ENCODE measurements around the gene WFDC1.

The WFDC1 gene

GRCh38 chr16:84356176-84356575, 61.5 kb downstream of the WFDC1 start:
- no peak overlapping the region for H4K8ac ChIP-seq (ENCODE audit: low read depth, low read length)
- H3K79me1 ChIP-seq (ENCODE audit: low read length), result no peaks in the 10 kb centered on the region
- H3K23ac ChIP-seq (ENCODE audit: low read length), result no peak overlapping the region
- no peak overlapping the region for H3K9ac ChIP-seq (ENCODE audit: low read length)
- no peak overlapping the region for H4K5ac ChIP-seq (ENCODE audit: low read length)
- H3K27ac ChIP-seq (ENCODE audit: low read depth, low read length), result no peak overlapping the region
- no peak overlapping the region for H2BK5ac ChIP-seq (ENCODE audit: low read length)
- WGBS (ENCODE audit: extremely low coverage, insufficient coverage, low lambda C conversion rate), result no CpG with 5 or more reads among the region's 10 CpGs
- H2AK5ac ChIP-seq (ENCODE audit: low read length), result no peak overlapping the region
- H2BK15ac ChIP-seq (replicated peaks; ENCODE audit: low read depth), result no peak overlapping the region
- no peaks in the 10 kb centered on the region for H3K4me1 ChIP-seq (ENCODE audit: control insufficient read depth, low read depth, low read length)
- no peak overlapping the region for H2BK120ac ChIP-seq (ENCODE audit: low read depth, low read length)
- no peak overlapping the region for H3K56ac ChIP-seq (ENCODE audit: low read length)
- H3K4me3 ChIP-seq (ENCODE audit: low read length), result no peak overlapping the region
- H3K79me2 ChIP-seq (ENCODE audit: control insufficient read depth, insufficient read depth, low read length), result no peaks in the 10 kb centered on the region
- no peak overlapping the region for H3K18ac ChIP-seq (ENCODE audit: low read length)
- no peak for DNase-seq
- H3K4ac ChIP-seq (ENCODE audit: low read depth, low read length), result no peak overlapping the region
- no peaks in the 10 kb centered on the region for H3K27me3 ChIP-seq (ENCODE audit: insufficient read depth, low read length, poor library complexity)
- H3K4me2 ChIP-seq (ENCODE audit: low read length), result no peak overlapping the region
- no peaks in the 10 kb centered on the region for H3K36me3 ChIP-seq (ENCODE audit: control insufficient read depth, insufficient read depth, low read length)

GRCh38 chr16:84356591-84357116, 62.0 kb downstream of the WFDC1 start:
- WGBS (ENCODE audit: extremely low coverage, insufficient coverage, low lambda C conversion rate), result no CpG with 5 or more reads among the region's 11 CpGs
- no peak overlapping the region for H3K4me3 ChIP-seq (ENCODE audit: low read length)

GRCh38 chr16:84357191-84357651, 62.5 kb downstream of the WFDC1 start:
- Histone ChIP-seq H3K27me3 (ENCODE audit: insufficient read depth, low read length, poor library complexity) (no peaks in the 10 kb centered on the region), H3K56ac (ENCODE audit: low read length) (no peak overlapping the region), H2AK5ac (ENCODE audit: low read length) (no peak overlapping the region), H3K27ac (ENCODE audit: low read depth, low read length) (no peak overlapping the region), H2BK15ac (replicated peaks; ENCODE audit: low read depth) (no peak overlapping the region), H3K79me1 (ENCODE audit: low read length) (no peaks in the 10 kb centered on the region), H3K9ac (ENCODE audit: low read length) (no peak overlapping the region), H2BK120ac (ENCODE audit: low read depth, low read length) (no peak overlapping the region), H4K8ac (ENCODE audit: low read depth, low read length) (no peak overlapping the region), H3K18ac (ENCODE audit: low read length) (no peak overlapping the region), H3K23ac (ENCODE audit: low read length) (no peak overlapping the region), H2BK5ac (ENCODE audit: low read length) (no peak overlapping the region), H3K4me3 (ENCODE audit: low read length) (no peak overlapping the region), H3K79me2 (ENCODE audit: control insufficient read depth, insufficient read depth, low read length) (no peaks in the 10 kb centered on the region), H3K4me1 (ENCODE audit: control insufficient read depth, low read depth, low read length) (no peaks in the 10 kb centered on the region), H3K36me3 (ENCODE audit: control insufficient read depth, insufficient read depth, low read length) (no peaks in the 10 kb centered on the region), H3K4ac (ENCODE audit: low read depth, low read length) (no peak overlapping the region), H3K4me2 (ENCODE audit: low read length) (no peak overlapping the region), H4K5ac (ENCODE audit: low read length) (no peak overlapping the region)
- no CpG with 5 or more reads among the region's 9 CpGs for WGBS (ENCODE audit: extremely low coverage, insufficient coverage, low lambda C conversion rate)
- DNase-seq, result no peak

More at GRCh38 chr16:84356591-84357116, 62.0 kb downstream of the WFDC1 start:
- no peak overlapping the region for H3K4ac ChIP-seq (ENCODE audit: low read depth, low read length)
- H3K4me2 ChIP-seq (ENCODE audit: low read length), result no peak overlapping the region
- H3K9ac ChIP-seq (ENCODE audit: low read length), result no peak overlapping the region
- no peaks in the 10 kb centered on the region for H3K79me2 ChIP-seq (ENCODE audit: control insufficient read depth, insufficient read depth, low read length)
- H3K56ac ChIP-seq (ENCODE audit: low read length), result no peak overlapping the region
- no peak overlapping the region for H4K5ac ChIP-seq (ENCODE audit: low read length)
- H2BK5ac ChIP-seq (ENCODE audit: low read length), result no peak overlapping the region
- H4K8ac ChIP-seq (ENCODE audit: low read depth, low read length), result no peak overlapping the region
- no peaks in the 10 kb centered on the region for H3K36me3 ChIP-seq (ENCODE audit: control insufficient read depth, insufficient read depth, low read length)
- H3K27ac ChIP-seq (ENCODE audit: low read depth, low read length), result no peak overlapping the region
- H3K27me3 ChIP-seq (ENCODE audit: insufficient read depth, low read length, poor library complexity), result no peaks in the 10 kb centered on the region
- H3K18ac ChIP-seq (ENCODE audit: low read length), result no peak overlapping the region
- no peak for DNase-seq
- no peak overlapping the region for H2BK15ac ChIP-seq (replicated peaks; ENCODE audit: low read depth)
- no peak overlapping the region for H2BK120ac ChIP-seq (ENCODE audit: low read depth, low read length)
- no peaks in the 10 kb centered on the region for H3K79me1 ChIP-seq (ENCODE audit: low read length)
- no peaks in the 10 kb centered on the region for H3K4me1 ChIP-seq (ENCODE audit: control insufficient read depth, low read depth, low read length)
- H2AK5ac ChIP-seq (ENCODE audit: low read length), result no peak overlapping the region
- no peak overlapping the region for H3K23ac ChIP-seq (ENCODE audit: low read length)

DNA sequence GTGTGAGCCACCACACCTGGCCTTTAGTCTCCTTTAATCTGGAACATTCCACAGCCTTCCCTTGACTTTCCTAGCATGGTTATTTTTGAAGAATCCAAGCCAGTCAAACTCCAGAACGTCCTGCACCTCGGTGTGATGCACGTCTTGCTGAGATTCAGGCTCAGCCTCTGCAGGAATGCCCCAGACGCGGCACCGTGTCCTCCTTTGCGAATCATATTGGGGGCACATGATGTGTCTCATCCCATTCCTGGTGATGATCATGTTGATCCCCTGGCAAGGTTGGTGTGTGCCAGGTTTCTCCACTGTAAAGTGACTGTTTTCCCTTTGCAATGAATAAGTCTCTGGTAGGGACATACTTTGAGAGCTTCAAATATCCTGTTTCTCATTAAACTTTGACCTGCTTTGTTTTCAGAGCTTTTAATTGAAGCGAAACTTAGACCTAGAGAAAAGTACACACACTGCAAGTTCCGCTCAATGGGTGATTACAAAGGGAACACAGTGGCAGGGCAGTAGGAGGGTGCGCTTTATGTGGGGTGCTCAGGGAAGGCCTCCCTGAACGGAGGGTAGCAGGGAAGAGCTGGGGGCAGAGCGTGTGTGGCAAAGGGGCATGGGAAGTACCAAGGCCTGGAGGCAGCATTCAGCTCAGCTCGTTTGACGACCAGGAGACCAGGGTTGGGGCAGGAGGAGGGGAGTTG, 64.1 kb downstream of the WFDC1 start:
- H3K56ac ChIP-seq (ENCODE audit: low read length), result no peak overlapping the region
- no peak overlapping the region for H3K4me3 ChIP-seq (ENCODE audit: low read length)
- H4K8ac ChIP-seq (ENCODE audit: low read depth, low read length), result no peak overlapping the region
- no peaks in the 10 kb centered on the region for H3K36me3 ChIP-seq (ENCODE audit: control insufficient read depth, insufficient read depth, low read length)
- H2BK5ac ChIP-seq (ENCODE audit: low read length), result no peak overlapping the region
- no peak overlapping the region for H2AK5ac ChIP-seq (ENCODE audit: low read length)
- no peak overlapping the region for H4K5ac ChIP-seq (ENCODE audit: low read length)
- no peak overlapping the region for H2BK120ac ChIP-seq (ENCODE audit: low read depth, low read length)
- DNase-seq, result no peak
- no peak overlapping the region for H3K23ac ChIP-seq (ENCODE audit: low read length)
- no peak overlapping the region for H3K27ac ChIP-seq (ENCODE audit: low read depth, low read length)
- no peaks in the 10 kb centered on the region for H3K4me1 ChIP-seq (ENCODE audit: control insufficient read depth, low read depth, low read length)
- H3K18ac ChIP-seq (ENCODE audit: low read length), result no peak overlapping the region
- H3K27me3 ChIP-seq (ENCODE audit: insufficient read depth, low read length, poor library complexity), result no peaks in the 10 kb centered on the region
- no peaks in the 10 kb centered on the region for H3K79me1 ChIP-seq (ENCODE audit: low read length)
- H3K4ac ChIP-seq (ENCODE audit: low read depth, low read length), result no peak overlapping the region
- WGBS (ENCODE audit: extremely low coverage, insufficient coverage, low lambda C conversion rate), result no CpG with 5 or more reads among the region's 14 CpGs
- no peak overlapping the region for H3K4me2 ChIP-seq (ENCODE audit: low read length)
- no peak overlapping the region for H2BK15ac ChIP-seq (replicated peaks; ENCODE audit: low read depth)
- no peak overlapping the region for H3K9ac ChIP-seq (ENCODE audit: low read length)
- no peaks in the 10 kb centered on the region for H3K79me2 ChIP-seq (ENCODE audit: control insufficient read depth, insufficient read depth, low read length)

- H3K27me3 ChIP-seq (ENCODE audit: insufficient read depth, low read length, poor library complexity), result no peaks in the 10 kb centered on the region
- no peak overlapping the region for H3K23ac ChIP-seq (ENCODE audit: low read length)
- no peak overlapping the region for H2BK5ac ChIP-seq (ENCODE audit: low read length)
- no peak overlapping the region for H2AK5ac ChIP-seq (ENCODE audit: low read length)
- H3K4ac ChIP-seq (ENCODE audit: low read depth, low read length), result no peak overlapping the region
- H4K8ac ChIP-seq (ENCODE audit: low read depth, low read length), result no peak overlapping the region
- H3K79me2 ChIP-seq (ENCODE audit: control insufficient read depth, insufficient read depth, low read length), result no peaks in the 10 kb centered on the region
- no peak overlapping the region for H3K27ac ChIP-seq (ENCODE audit: low read depth, low read length)
- H2BK15ac ChIP-seq (replicated peaks; ENCODE audit: low read depth), result no peak overlapping the region
- H3K36me3 ChIP-seq (ENCODE audit: control insufficient read depth, insufficient read depth, low read length), result no peaks in the 10 kb centered on the region
- H3K4me1 ChIP-seq (ENCODE audit: control insufficient read depth, low read depth, low read length), result no peaks in the 10 kb centered on the region
- H3K18ac ChIP-seq (ENCODE audit: low read length), result no peak overlapping the region
- no peak overlapping the region for H2BK120ac ChIP-seq (ENCODE audit: low read depth, low read length)
- no peak overlapping the region for H3K4me3 ChIP-seq (ENCODE audit: low read length)
- DNase-seq, result no peak
- H4K5ac ChIP-seq (ENCODE audit: low read length), result no peak overlapping the region
- no CpG with 5 or more reads among the region's 8 CpGs for WGBS (ENCODE audit: extremely low coverage, insufficient coverage, low lambda C conversion rate)
- no peak overlapping the region for H3K56ac ChIP-seq (ENCODE audit: low read length)
- H3K79me1 ChIP-seq (ENCODE audit: low read length), result no peaks in the 10 kb centered on the region
- no peak overlapping the region for H3K9ac ChIP-seq (ENCODE audit: low read length)
- no peak overlapping the region for H3K4me2 ChIP-seq (ENCODE audit: low read length)
These were observed 64.6 kb downstream of the WFDC1 start for GRCh38 chr16:84359326-84359725.

- WGBS (ENCODE audit: extremely low coverage, insufficient coverage, low lambda C conversion rate), result no CpG with 5 or more reads among the region's 15 CpGs
- Histone ChIP-seq H3K36me3 (ENCODE audit: control insufficient read depth, insufficient read depth, low read length) (no peaks in the 10 kb centered on the region), H2BK5ac (ENCODE audit: low read length) (no peak overlapping the region), H4K5ac (ENCODE audit: low read length) (no peak overlapping the region), H2AK5ac (ENCODE audit: low read length) (no peak overlapping the region), H3K56ac (ENCODE audit: low read length) (no peak overlapping the region), H3K18ac (ENCODE audit: low read length) (no peak overlapping the region), H2BK120ac (ENCODE audit: low read depth, low read length) (no peak overlapping the region), H3K27ac (ENCODE audit: low read depth, low read length) (no peak overlapping the region), H2BK15ac (replicated peaks; ENCODE audit: low read depth) (no peak overlapping the region), H3K79me1 (ENCODE audit: low read length) (no peaks in the 10 kb centered on the region), H3K4me3 (ENCODE audit: low read length) (no peak overlapping the region), H3K27me3 (ENCODE audit: insufficient read depth, low read length, poor library complexity) (no peaks in the 10 kb centered on the region), H3K23ac (ENCODE audit: low read length) (no peak overlapping the region), H3K79me2 (ENCODE audit: control insufficient read depth, insufficient read depth, low read length) (no peaks in the 10 kb centered on the region), H3K4ac (ENCODE audit: low read depth, low read length) (no peak overlapping the region), H3K4me2 (ENCODE audit: low read length) (no peak overlapping the region), H3K9ac (ENCODE audit: low read length) (no peak overlapping the region), H4K8ac (ENCODE audit: low read depth, low read length) (no peak overlapping the region), H3K4me1 (ENCODE audit: control insufficient read depth, low read depth, low read length) (no peaks in the 10 kb centered on the region)
- DNase-seq, result no peak
These were observed 65.5 kb downstream of the WFDC1 start for GRCh38 chr16:84360170-84360569.
